GM19238 (cell line): ENCODE data around the gene GDPD5.

Source experiments
- DNase-seq: peaks from one replicate; pipeline ENCODE4 v3.0.0; 2011; ENCODE audit warnings: low spot score; ENCODE audit not compliant: insufficient read length

The GDPD5 gene

DNA sequence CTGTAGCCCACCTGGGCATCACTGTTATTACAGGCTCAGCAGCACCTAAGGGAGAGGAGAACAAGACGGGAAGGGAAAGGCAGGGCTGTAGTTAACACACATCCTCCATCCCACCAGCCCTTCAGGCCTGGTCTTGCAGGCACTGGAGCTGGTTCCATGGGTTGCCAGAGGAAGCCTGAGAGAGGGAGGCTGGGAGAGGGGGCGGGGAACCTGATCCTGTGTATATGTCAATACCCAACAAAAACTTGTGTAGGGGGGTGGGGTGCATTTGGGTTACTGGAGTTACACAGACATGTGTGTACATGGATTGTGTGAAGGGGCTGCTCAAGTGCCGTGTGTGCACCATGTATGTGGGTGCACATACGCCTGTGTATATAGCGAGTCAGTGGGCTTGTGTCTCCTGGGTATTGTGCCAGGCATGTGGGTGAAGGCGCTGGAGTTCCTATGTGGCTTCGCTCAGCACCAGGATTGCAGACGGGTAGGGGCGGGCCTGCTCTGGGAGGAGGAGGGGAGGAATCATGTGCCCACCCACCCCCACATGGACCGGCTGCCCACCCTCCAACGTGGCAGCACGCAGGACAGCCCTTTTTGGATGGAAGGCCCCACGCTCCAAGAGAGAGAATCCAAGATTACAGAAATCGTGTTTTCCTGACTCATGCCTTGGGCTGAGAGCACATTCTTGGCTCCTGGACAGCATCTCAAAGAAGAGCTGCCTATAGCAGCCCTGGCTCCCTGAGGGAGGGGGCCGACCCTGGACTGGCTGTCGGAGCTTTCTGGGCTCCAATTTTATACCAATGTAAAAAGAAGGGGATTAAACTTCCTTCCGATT lies 32.1 kb upstream of the GDPD5 start:
- DNase-seq, result no peak

DNA sequence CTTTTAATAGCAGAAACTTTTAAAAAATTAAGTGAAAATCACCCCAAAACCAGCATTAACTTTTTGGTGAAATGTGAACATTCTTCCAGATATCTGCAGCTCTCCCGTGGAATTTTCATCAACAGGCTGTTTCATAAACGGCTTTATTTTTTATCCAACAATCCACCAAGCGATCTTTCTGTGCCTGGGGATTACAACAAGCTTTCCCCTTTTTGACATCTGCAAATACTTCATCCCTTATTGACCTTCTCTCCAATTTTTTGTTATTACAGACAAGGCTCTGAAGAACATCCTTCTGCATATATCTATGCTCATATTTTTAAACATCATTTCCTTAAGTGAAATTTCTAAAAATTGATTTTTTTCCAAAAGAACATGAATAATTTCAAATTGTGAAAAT lies 30.5 kb upstream of the GDPD5 start:
- no peak for DNase-seq

DNA sequence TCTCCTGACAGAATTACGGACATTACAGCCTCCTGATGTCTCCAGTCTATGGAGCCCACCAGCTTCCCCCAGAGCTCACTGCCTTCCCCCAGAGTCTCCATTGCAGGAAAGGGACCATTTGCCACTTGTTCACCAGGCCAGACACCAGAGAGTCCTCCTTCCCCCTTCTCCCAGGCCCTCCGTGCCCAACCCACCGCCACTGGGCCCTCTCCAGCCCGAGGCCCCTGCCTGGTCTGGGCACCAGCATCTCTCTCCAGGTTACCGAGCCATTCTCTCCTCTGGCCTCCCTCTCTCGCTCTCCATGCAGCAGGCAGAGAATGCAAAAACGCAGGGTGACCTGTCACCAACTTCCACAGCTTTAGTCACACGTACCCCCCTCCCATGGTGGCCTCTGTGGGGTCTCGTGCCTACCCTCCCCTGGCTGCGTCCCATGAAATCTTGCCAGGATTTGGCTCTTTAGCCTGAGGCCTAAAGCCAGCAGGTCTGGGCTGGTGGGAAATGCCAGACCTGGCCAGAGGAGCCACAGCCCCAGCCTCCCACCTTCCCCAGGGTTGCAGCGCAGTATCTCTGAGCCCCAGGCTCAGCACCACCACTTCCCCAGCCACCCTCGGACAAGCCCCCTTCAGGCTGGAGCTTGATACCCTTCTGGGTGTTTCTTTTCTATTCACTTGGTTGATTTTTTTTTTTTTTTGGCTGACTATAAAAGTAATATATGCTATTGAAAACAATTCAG lies 29.5 kb upstream of the GDPD5 start:
- DNase-seq, result no peak

DNA sequence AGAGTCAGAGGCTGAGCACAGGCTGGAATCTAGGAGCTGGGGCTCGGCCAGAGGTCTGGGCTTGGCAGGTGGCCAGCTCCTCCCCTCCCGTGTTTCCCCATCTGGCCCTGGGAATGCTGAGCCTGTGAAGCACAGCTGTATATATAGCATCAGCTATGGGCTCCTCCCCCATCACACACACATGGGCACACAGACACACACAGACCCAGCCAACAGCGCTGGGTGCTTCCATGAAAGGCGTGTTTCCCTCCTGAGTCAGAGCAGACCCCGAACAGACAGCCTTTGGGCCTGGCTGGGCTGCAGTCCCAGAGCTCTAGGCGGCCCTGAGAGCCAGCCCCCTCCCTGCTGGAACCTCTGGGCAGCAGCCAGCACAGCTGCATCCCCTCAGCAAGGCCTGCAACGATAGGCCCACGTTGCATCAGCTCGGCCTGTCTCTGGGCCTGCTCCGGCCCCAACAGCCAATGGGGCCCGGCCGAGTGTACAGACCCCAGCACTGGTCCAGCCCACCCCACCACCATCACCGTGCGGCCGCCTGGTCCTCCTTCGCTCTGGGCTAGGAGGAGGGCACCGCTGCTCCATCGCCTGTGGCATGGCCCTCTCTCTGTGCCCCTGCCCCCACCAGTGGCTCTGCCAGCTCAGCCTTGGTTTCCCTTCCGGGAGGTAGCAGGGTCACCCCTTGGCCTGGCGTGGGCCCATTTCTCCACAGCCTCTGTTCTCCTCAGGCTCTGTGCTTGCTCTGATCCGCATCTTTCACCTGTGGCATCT lies 28.7 kb upstream of the GDPD5 start:
- no peak for DNase-seq

DNA sequence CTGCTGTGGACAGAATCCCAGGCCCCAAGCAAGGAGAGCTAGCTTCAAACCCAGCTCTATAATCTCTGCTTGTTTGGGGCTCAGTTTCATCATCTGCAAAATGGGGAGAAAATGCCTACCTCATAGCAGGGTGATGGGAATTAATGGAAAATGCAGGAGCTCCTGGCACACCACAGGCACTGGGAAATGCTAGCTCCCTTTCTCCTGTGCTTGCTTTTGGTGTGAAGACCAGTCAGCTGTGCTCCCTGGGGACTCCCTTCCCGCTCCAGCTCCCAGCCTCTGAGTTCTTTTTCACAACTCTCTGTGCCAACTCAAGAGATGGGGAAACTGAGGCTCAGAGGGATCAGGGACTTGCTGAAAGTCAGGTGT lies 28.1 kb upstream of the GDPD5 start:
- DNase-seq, result no peak

DNA sequence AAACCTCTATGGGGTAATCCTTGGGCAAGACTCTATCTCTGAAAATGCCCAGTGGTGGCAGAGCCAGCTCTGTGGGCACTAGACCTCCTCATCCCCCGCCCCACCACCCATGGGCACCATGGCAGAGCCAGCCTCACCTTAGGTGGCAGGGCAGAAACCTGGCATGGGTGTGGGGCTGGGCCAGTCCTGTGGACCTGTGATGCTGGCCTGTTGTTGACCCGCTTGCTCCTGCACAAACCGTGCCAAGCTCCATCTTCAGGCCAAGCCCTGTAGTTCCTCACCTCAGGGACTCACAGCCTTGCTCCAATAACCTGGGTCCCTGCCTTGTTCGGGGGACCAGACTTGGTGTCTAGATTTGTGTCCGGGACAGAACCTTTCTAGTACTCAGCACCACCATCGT lies 27.4 kb upstream of the GDPD5 start:
- DNase-seq, result no peak

DNA sequence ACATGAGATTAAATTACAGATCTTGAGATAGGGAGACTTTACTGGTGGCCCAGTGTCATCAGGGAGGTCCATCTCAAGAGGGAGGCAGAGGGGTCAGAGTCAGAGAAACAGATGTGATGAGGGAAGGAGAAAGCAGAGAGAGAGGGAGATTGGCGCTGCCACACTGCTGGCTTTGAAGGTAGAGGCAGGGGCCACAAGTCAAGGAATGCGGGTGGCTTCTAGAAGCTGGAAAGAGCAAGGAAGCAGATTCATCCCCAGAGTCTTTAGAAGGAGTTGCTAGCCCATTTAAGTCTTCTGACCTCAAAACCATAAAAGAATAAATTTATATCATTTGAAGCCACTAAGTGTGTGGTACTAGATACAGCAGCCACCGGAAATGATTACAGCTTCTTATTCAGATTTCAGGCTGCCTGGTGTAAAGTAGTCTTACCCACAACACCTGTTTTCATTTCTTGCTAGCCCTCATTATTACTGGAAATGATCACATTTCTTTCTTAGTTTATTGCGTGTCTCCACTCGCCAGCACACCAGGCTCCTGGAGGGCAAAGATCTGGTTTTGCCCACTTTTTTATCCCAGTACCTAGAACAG lies 23.7 kb upstream of the GDPD5 start:
- no peak for DNase-seq

DNA sequence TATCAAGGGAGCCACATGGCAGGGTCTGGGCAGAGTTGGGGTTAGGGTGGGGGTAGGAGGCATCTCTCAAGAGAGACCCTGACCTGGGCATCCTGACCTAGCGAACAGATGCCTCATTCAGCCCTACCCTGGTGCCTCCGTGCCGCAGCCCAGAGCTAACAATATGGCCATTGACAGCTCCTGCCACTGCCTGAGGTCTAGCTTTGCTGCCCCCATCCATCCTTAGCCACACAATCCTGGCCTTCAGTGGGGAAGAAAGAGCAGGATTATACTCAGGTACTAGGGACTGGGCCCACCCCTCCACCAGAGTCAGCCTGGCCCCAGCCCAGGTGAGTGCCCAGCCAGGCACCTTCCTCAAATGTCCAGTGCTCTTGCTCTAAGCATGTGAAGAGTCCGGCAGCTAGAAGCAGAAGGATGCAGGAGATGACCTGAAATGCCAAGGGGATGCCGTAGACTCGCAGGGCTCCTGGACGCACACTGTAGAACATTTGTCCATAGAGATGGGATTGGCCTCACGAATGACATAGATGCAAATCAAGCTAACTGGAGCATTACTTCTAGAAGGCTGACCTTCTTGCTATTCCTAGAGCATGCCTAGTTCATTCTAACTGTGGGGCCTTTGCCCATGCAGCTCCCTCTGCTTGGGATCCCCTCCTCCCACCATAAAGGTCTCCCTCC lies 23.0 kb upstream of the GDPD5 start:
- no peak for DNase-seq

DNA sequence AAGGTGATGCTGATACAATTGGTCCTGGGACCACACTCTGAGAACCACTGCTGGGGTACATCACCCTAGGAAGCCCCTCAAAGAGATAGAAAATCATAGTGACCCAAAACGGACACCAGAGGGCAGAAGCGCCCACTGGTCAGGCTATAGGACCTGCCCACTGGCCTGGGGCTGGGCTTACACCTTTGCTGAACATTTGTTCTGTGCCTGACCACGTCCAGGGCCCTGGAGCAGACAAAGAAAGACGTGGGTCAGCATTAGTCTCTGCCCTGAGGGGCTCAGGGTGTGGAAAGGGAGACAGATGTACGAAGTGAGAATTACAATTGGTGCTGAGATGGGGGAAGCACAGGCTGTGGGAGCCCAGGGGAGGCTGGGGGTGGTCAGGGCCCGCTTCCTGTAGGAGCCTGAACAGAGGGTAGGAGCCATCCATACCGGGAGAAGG lies 21.9 kb upstream of the GDPD5 start:
- no peak for DNase-seq

DNA sequence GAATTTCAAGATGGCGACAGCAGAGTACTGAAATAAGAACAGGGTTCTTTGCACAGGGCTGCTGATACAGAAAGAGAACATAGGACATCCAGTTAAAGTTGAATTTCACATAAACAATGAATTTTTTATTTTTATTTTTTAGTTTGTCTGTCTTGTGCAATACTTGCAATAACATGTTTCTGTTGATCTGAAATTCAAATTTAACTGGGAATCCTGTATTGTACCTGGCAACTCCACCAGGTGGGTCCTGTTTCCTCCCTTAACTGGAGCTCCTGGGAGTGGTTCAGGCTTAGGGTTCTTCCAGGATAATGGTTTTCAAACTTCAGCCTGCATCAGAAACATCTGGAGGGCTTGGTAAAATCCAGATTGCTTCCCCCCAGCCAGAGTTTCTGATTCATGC lies 21.4 kb upstream of the GDPD5 start:
- no peak for DNase-seq

DNA sequence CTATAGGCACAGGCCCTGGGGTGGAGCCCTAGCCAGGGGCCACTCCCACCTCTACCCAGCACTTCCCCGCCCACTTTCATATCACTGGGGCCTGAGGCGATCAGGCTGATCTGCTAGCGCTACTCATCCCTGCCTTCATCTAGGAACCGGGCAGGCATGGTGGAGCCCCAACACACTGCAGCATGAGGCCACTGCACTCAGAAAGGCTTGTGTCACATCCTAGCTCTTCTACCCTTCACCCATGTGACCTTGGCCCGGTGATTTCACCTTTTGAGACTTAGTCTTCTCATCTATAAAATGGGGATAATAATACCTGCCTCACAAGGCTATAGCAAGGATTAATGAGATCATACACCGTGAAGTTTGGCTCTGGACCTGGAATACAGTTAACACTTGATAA lies 18.1 kb upstream of the GDPD5 start:
- DNase-seq, result no peak

DNA sequence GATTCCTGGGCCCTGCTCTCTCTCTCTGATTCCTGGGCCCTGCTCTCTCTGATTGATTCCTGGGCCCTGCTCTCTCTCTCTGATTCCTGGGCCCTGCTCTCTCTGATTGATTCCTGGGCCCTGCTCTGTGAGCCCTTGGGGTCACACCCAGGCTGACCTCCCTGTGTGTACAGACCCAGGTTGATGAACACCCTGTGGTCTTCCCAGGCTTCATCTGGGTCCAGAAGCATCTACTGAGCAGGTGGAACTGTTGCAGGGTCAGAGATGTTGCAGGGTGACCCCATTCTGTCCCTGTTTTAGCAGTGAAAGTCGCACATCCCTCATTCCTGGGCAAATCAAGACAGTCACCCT lies 16.3 kb upstream of the GDPD5 start:
- DNase-seq, result no peak

DNA sequence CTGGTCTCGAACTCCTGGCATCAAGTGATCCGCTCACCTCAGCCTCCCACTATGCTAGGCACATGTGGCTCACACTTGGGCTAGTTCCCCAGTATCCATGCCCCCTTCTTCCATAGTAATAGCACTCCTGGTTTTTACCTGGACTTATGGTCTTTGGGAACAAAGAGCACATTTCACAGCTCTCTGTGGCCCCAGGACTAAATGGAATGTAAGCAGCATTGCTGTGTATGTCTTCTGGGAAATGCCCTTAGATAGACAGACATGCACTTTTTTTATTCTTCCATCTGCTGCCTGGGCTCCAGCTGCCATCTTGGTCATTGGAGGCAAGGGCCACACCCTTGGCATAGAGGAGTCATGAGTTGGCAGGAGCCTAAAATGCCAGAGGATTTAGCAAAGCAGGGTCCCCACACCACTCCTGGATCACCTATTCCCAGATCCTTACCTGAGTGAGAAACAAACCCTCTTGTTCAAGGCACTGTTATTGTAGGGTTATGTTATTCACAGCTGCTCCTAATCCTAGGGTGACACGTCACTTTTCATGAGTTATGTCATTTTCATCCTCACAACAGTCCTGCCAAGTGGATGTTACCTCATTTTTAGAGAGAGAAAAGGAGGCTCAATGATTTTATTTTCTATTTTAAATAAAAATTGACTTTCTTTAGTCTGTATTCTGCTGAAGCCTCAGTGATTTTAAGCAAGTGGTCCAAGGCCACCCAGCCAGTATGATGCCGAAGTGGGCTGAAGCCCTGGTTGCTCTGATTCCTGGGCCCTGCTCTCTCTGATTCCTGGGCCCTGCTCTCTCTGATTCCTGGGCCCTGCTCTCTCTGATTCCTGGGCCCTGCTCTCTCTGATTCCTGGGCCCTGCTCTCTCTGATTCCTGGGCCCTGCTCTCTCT lies 15.7 kb upstream of the GDPD5 start:
- no peak for DNase-seq

DNA sequence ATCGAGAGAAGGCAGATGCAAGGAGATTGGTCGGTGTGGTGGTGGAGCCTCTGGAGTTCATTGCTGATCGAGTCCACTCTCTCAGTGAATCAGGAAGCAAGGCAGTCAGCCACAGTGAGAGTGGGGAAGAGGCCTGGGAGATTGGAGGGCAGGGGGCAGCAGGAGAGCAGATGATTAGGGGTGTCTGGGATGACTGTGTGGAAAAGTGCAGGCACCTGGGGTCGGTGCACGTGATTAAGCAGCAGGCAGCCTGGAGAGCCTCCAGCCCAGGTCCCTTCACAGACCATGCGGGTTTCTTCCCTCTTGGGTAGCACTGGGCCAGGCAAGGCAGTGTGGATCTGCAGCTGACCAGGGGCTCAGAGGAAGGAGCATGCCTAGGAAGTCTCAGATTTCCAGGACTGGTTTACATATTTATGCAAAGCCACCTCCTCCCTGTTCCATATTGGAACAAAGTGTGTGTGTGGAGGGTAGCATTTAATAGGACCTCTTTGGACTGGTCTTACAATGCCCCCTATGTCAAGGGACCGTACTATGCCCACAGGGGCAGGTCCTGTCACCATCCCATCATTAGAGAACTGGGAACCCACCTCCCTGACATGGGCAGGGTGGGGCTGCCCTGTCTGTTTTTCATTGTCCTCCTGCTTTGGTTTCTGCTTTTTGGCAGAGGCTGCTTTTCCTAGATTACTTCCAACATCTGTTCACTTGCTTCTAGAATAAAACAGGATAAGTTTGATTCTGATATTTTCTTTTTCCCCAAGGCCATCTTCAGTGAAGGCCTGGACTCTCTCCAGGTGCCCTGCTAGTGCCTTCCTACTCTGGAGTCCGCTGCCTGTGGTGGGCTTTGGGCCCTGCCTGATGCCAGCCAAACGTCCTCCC lies 14.0 kb upstream of the GDPD5 start:
- no peak for DNase-seq

DNA sequence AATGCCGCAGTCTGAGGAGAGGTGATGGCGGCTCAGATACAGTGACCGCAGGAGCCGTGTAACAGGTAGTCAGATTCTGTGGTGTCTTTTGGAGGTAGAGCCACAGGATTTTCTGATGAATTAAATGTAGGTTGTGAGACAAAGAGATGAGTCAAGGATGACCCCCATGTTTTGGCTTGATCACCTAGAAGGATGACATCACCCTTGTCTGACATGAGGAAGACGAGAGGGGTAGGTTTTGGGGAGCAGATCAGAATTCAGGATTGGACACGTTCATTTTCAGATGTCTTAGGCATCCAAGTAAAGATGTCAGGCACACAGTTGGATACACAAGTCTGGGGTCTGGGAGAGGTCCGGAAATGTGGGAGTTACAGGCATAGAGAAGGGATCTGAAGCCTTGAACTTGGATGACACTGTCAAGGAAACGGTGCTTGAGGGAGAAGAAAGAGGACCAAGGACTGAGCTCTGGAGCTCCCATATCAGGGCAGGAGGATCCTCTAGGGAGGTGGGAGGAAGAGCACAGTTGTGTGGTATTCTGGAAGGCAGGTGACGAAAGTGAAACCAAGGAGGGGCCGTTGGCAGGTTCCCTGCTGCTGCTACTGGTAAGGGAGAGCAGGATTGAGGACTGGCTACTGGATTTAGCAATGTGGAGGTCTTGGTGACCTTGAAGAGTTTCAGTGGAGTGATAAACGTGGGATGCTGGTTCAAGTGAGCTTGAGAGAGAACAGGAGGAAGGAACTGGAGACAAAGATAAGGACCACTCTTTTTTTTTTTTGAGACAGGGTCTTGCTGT lies 12.6 kb upstream of the GDPD5 start:
- DNase-seq, result no peak

DNA sequence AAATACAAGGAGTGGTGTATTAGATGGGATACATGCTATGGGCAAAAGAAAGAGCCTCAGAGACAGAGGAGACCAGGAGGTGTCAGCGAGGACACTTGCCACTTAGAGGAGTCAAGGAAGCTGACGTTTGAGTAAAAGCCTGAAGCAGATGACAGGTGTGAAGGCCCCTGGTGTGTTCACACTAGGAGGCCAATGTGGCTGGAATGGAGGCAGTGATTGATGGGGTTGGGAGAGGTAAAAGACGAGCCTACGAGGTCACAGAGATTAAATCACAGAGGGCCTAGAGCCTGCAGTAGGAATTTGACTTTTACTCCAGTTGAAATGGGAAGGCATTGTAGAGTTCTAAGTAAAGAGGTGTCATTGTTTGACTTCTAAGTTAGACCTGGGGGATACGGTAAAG lies 12.0 kb upstream of the GDPD5 start:
- DNase-seq, result no peak

DNA sequence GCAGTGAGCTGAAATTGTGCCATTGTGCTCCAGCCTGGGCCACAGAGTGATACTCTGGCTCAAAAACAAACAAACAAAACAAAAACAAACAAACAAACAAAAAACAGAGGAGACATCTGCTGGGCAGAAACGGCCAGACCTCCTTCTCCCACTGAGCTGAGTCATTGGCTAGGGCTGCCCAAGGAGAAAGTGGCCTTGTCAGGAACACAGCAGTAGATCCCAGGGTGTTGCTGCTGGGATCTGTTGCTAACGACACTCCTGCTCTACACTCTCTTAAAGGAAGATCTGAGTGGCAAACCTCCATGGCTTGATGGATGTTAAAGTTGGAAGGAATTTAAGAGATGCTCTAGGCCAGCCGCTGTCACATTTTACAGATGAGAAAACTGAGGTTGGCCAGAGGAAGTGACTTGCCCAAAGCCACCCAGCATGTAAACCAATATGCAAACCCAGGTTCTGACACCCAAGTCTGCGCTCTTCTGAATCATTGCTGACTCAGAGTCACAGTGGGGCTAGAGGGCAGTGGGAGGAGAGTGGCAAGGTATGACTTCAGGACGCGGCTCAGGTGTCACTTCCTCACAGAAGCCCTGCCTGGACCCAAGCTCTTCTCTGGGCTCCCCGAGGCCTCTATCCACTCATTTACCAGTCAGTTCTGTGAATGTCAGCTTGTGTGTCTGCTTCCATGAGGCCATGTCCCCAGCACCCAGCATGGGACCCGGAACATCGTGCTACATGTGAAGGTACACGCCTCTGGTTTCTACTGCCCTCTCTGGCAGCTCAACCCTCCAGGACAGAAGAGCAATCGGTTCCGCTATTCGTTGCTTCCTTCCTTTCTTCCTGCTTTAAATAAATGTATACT lies 11.3 kb upstream of the GDPD5 start:
- peak; percentile 68 for DNase-seq

DNA sequence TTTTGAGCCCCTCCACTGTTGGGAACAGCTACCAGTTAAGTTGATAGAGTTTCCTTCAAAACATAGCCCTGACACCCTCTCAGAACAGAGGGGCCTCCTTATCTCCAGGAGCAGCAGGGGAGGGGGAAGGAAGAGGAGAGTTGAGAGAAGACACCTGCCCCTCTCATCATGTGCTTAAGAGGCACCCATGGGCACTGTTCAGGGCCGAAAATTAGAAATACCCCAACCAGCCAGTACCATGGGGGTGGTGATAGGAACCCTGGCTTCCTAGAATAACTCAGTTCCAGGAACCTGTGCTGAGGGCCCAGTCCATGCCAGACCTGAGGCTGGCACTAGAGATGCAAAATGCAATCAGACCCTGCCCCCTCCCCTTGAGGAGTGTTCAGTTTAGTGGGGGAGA lies 9.3 kb upstream of the GDPD5 start:
- no peak for DNase-seq
